HCT116 (cell line): ENCODE results near the gene LRR1. TPM values are rescaled to one million over a fixed set of nuclear protein-coding genes. Genes with fewer than 3 reads are reported as not detected.

Source experiments
- ATAC-seq: fragments of 200-7000 bp; cut with Tn5 transposase; 2 replicates; pipeline ENCODE4 v1.9.1; 2020; ENCODE audit warnings: mild to moderate bottlenecking, moderate library complexity
- BruUV-seq: library from RNA; stranded (reverse); fragments of 400-500 nt; replicated peaks from 2 replicates; lab custom pipeline; 2021; lab: Mats Ljungman, UMichigan
- CTCF ChIA-PET: fragments of 300-600 bp; sonication (Branson Sonifier 250); formaldehyde crosslinking; loops from one replicate; lab custom pipeline; 2021; ENCODE audit warnings: antibody characterized with exemption; lab: Charles Lee
- POLR2A ChIA-PET: fragments of 300-600, 350-600 bp; sonication (Branson Sonifier 250); formaldehyde crosslinking; loops from one replicate; lab custom pipeline; 2021; ENCODE audit warnings: antibody characterized with exemption; lab: Charles Lee
- RAD21 ChIA-PET, 2 experiments: fragments of 300-600 bp; sonication (Branson Sonifier 250); formaldehyde crosslinking; loops; one replicate each; lab custom pipeline; 2023; ENCODE audit warnings: low total read pairs in 2 of 2; ENCODE audit not compliant: uncharacterized antibody in 2 of 2, unreplicated experiment in 2 of 2, low non-redundant PET in 1 of 2; lab: Charles Lee
- DNase-seq: peaks from one replicate; pipeline ENCODE4 v3.0.0-alpha.2; 2010; ENCODE audit warnings: low read depth, low spot score
- H2AFZ ChIP-seq: fragments of 200-600 bp; shearing (Covaris generic), sonication (generic); 2 replicates; pipeline ENCODE4 v1.6.1; 2017; ENCODE audit warnings: low read depth, mixed run types, mixed read lengths, antibody characterized with exemption, low read length; ENCODE audit not compliant: poor library complexity, severe bottlenecking
- H3K27ac ChIP-seq: 2 replicates; pipeline ENCODE4 v1.5.1; 2012; ENCODE audit warnings: low read depth, low read length
- H3K27me3 ChIP-seq: fragments of 200-600 bp; sonication (generic); 2 replicates; pipeline ENCODE4 v1.6.1; 2016; ENCODE audit warnings: mixed run types, low read length, mixed read lengths; ENCODE audit not compliant: insufficient read depth
- H3K36me3 ChIP-seq, 2 experiments: fragments of 200-500 bp in 1 of 2; fragments of 200-600 bp in 1 of 2; sonication (Bioruptor generic) in 1 of 2; sonication (generic) in 1 of 2; 2 replicates each; pipeline versions ENCODE4 v1.5.1 to v1.6.1; 2014 to 2016; ENCODE audit warnings: low read length in 2 of 2, inconsistent platforms in 1 of 2, mixed read lengths in 1 of 2, mixed run types in 1 of 2; ENCODE audit not compliant: insufficient read depth in 2 of 2, control insufficient read depth in 1 of 2
- H3K4me1 ChIP-seq, 2 experiments: fragments of 200-600 bp in 1 of 2; sonication (generic) in 1 of 2; 2 replicates each; pipeline versions ENCODE4 v1.5.1 to v1.6.1; 2012 to 2017; ENCODE audit warnings: low read length in 2 of 2, inconsistent platforms in 1 of 2, mild to moderate bottlenecking in 1 of 2, mixed read lengths in 1 of 2, mixed run types in 1 of 2, moderate library complexity in 1 of 2; ENCODE audit not compliant: insufficient read depth in 2 of 2, control insufficient read depth in 1 of 2
- H3K4me2 ChIP-seq: fragments of 200-600 bp; sonication (generic); 2 replicates; pipeline ENCODE4 v1.6.1; 2017; ENCODE audit warnings: mixed run types, low read length, mixed read lengths
- H3K4me3 ChIP-seq, 2 experiments: fragments of 200-600 bp in 1 of 2; sonication (generic) in 1 of 2; replicated peaks in 1 of 2; 2 replicates each; pipeline ENCODE4 v1.5.1; 2011 to 2016; ENCODE audit warnings: low read length in 2 of 2, control low read depth in 1 of 2, low read depth in 1 of 2, mild to moderate bottlenecking in 1 of 2, mixed read lengths in 1 of 2, mixed run types in 1 of 2
- H3K79me2 ChIP-seq: fragments of 200-600 bp; sonication (generic); 2 replicates; pipeline ENCODE4 v1.6.1; 2017; ENCODE audit warnings: mild to moderate bottlenecking, mixed run types, low read length, moderate library complexity, mixed read lengths; ENCODE audit not compliant: insufficient read depth
- H3K9ac ChIP-seq: fragments of 200-600 bp; sonication (generic); 2 replicates; pipeline ENCODE4 v1.6.1; 2016; ENCODE audit warnings: low read length, mixed read lengths
- H3K9me2 ChIP-seq: fragments of 200-600 bp; sonication (generic), shearing (Covaris generic); 2 replicates; pipeline ENCODE4 v1.6.1; 2017; ENCODE audit warnings: mixed run types, mild to moderate bottlenecking, moderate library complexity; ENCODE audit not compliant: insufficient read depth
- H3K9me3 ChIP-seq, 2 experiments: fragments of 200-500 bp in 1 of 2; fragments of 200-600 bp in 1 of 2; sonication (Bioruptor generic) in 1 of 2; sonication (generic) in 1 of 2; 2 replicates each; pipeline ENCODE4 v1.6.1; 2014 to 2017; ENCODE audit warnings: low read length in 2 of 2, mixed read lengths in 2 of 2, inconsistent platforms in 1 of 2, low read depth in 1 of 2, mild to moderate bottlenecking in 1 of 2, mixed run types in 1 of 2, moderate library complexity in 1 of 2; ENCODE audit not compliant: control insufficient read depth in 1 of 2, insufficient read depth in 1 of 2
- H4K20me1 ChIP-seq: fragments of 200-600 bp; sonication (generic), shearing (Covaris generic); 2 replicates; pipeline ENCODE4 v1.6.1; 2017; ENCODE audit warnings: mixed run types, mild to moderate bottlenecking, moderate library complexity; ENCODE audit not compliant: insufficient read depth
- ATF3 ChIP-seq: IDR thresholded peaks from 2 replicates; pipeline ENCODE4 v1.6.1; 2012
- CBX3 ChIP-seq: IDR thresholded peaks from 2 replicates; pipeline ENCODE4 v1.6.1; 2012; ENCODE audit warnings: low read depth
- CEBPB ChIP-seq: IDR thresholded peaks from 2 replicates; pipeline ENCODE4 v1.6.1; 2012; ENCODE audit warnings: low read depth
- CTCF ChIP-seq, 3 experiments: fragments of 200-600 bp in 1 of 3; sonication (generic) in 1 of 3; IDR thresholded peaks in 2 of 3; conservative IDR thresholded peaks in 1 of 3; 2 replicates each; pipeline ENCODE4 v1.5.1; 2012 to 2017; ENCODE audit warnings: low read depth in 2 of 3, low read length in 2 of 3, antibody characterized with exemption in 1 of 3, borderline replicate concordance in 1 of 3, control low read depth in 1 of 3, mild to moderate bottlenecking in 1 of 3, mixed read lengths in 1 of 3, mixed run types in 1 of 3, moderate library complexity in 1 of 3; ENCODE audit not compliant: insufficient read depth in 1 of 3
- EGR1 ChIP-seq: IDR thresholded peaks from 2 replicates; pipeline ENCODE4 v1.6.1; 2012; ENCODE audit warnings: low read depth
- ELF1 ChIP-seq: IDR thresholded peaks from 2 replicates; pipeline ENCODE4 v1.6.1; 2012; ENCODE audit warnings: low read depth, borderline replicate concordance
- EZH2 ChIP-seq: fragments of 200-600 bp; sonication (generic); IDR thresholded peaks from 2 replicates; pipeline ENCODE4 v1.6.1; 2017; ENCODE audit warnings: antibody characterized with exemption, mixed run types
- EZH2phosphoT487 ChIP-seq: fragments of 200-600 bp; IDR thresholded peaks from 2 replicates; pipeline ENCODE4 v1.6.1; 2018; ENCODE audit warnings: antibody characterized with exemption, borderline replicate concordance
- JUND ChIP-seq: IDR thresholded peaks from 2 replicates; pipeline ENCODE4 v1.6.1; 2012
- POLR2A ChIP-seq: IDR thresholded peaks from 2 replicates; pipeline ENCODE4 v1.7.0; 2011; ENCODE audit warnings: borderline replicate concordance; ENCODE audit not compliant: insufficient read depth, insufficient read length; ENCODE audit errors: extremely low read depth
- POLR2AphosphoS5 ChIP-seq: IDR thresholded peaks from 2 replicates; pipeline ENCODE4 v1.6.1; 2011; ENCODE audit warnings: mild to moderate bottlenecking, low read depth, low read length, moderate library complexity
- REST ChIP-seq: IDR thresholded peaks from 2 replicates; pipeline ENCODE4 v1.6.1; 2012; ENCODE audit warnings: low read depth
- SRF ChIP-seq: IDR thresholded peaks from 2 replicates; pipeline ENCODE4 v1.6.1; 2012; ENCODE audit warnings: low read depth
- TCF7L2 ChIP-seq: IDR thresholded peaks from 2 replicates; pipeline ENCODE4 v1.7.0; 2011; ENCODE audit warnings: borderline replicate concordance, inconsistent platforms; ENCODE audit not compliant: insufficient read depth, insufficient read length; ENCODE audit errors: extremely low read depth
- ZBTB33 ChIP-seq: IDR thresholded peaks from 2 replicates; pipeline ENCODE4 v1.6.1; 2011; ENCODE audit warnings: mild to moderate bottlenecking, low read length, moderate library complexity; ENCODE audit not compliant: insufficient replicate concordance; ENCODE audit errors: extremely low read depth
- ZFX ChIP-seq: fragments of 450-650 bp; IDR thresholded peaks from 2 replicates; pipeline ENCODE4 v1.6.1; 2017
- ZNF274 ChIP-seq: fragments of 200-500 bp; sonication (Bioruptor generic); IDR thresholded peaks from 2 replicates; pipeline ENCODE4 v1.6.1; 2014; ENCODE audit warnings: mild to moderate bottlenecking, low read depth, low read length, inconsistent platforms
- intact Hi-C: fragments of 100-400 bp; cut with micrococcal nuclease; formaldehyde crosslinking; loops from 2 replicates; pipeline ENCODE4 v1.10.0; 2022
- total RNA-seq: library from RNA; stranded (reverse); gene quantifications from one replicate; pipeline ENCODE4 v1.2.1, GENCODE V29; 2021; ENCODE audit not compliant: unreplicated experiment
- TF ChIP-seq, protein P1 (sequence below): IDR thresholded peaks from 2 replicates; pipeline ENCODE4 v1.6.1; 2012

LRR1 gene
- total RNA-seq, 1 experiment from 2014 or later: 34.6 TPM

DNA sequence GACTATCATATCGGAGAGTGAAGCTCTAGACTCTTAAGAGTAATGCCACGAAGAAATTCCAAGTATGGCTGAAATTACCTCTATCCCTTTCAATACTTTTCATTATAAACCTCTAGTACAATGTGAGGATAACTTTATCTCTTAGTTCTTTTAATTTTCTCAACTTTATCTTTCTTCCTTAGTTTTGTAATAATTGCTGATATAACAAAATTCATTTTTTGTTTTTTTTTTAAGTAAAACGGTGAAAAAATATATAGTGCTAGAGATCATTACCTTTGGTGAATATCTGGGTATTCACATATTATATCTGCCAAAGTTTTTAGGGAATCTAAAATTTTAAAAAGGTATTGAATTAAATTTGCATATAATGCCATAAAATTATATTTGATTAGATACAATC, 55.8 kb downstream of the LRR1 start:
- CTCF ChIA-PET: no interaction called here
- TF ChIP-seq REST: no peak
- no peak for TF ChIP-seq JUND
- no peak for TF ChIP-seq ELF1
- TF ChIP-seq ZBTB33: no peak
- no peak for TF ChIP-seq CEBPB
- TF ChIP-seq TCF7L2: no peak
- TF ChIP-seq ATF3: no peak
- TF ChIP-seq EZH2: no peak
- TF ChIP-seq CBX3: no peak
- TF ChIP-seq, protein P1, sequence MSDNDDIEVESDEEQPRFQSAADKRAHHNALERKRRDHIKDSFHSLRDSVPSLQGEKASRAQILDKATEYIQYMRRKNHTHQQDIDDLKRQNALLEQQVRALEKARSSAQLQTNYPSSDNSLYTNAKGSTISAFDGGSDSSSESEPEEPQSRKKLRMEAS: no peak
- no peak for TF ChIP-seq POLR2A
- TF ChIP-seq EZH2phosphoT487: no peak
- no peak for TF ChIP-seq ZNF274
- TF ChIP-seq EGR1: no peak
- no peak for TF ChIP-seq POLR2AphosphoS5
- TF ChIP-seq ZFX: no peak
- TF ChIP-seq SRF: no peak
- TF ChIP-seq CTCF (IDR thresholded peaks at IDR 0.05 in 2 of 3, conservative IDR thresholded peaks at IDR 0.05 in 1 of 3; ENCODE audit: borderline replicate concordance in 1 of 3, insufficient read depth in 1 of 3, low read depth in 2 of 3, low read length in 2 of 3): no peak
- Histone ChIP-seq H3K36me3 (peaks cover 14 to 16% of the 10 kb centered on the region in 2 experiments; a peak in 3 of 4 replicates), H3K9me2 (no peaks in the 10 kb centered on the region), H3K79me2 (no peaks in the 10 kb centered on the region; the same call in 1 of the 2 replicates), H4K20me1 (no peaks in the 10 kb centered on the region), H3K4me1 (peaks cover 5 to 20% of the 10 kb centered on the region in 2 experiments; a peak in 3 of 4 replicates), H3K4me2 (no peak overlapping the region), H3K27ac (no peak overlapping the region), H2AFZ (no peak overlapping the region), H3K9ac (no peak overlapping the region), H3K27me3 (no peaks in the 10 kb centered on the region), H3K4me3 (no peak overlapping the region), H3K9me3 (no peaks in the 10 kb centered on the region)
- RAD21 ChIA-PET: no interaction called here
- no TSS peak for BruUV-seq
- POLR2A ChIA-PET: no interaction called here
- intact Hi-C loops: no loop called here
- DNase-seq: no peak
- no peak for ATAC-seq
